H9 (cell line): ENCODE results near the gene BRD1. TPM values are rescaled to one million over a fixed set of nuclear protein-coding genes. Genes with fewer than 3 reads are reported as not detected.

Experiments used
- DNase-seq: peaks from one replicate; pipeline ENCODE4 v3.0.0-alpha.2; 2017
- H2AFZ ChIP-seq: one replicate; pipeline ENCODE4 v1.6.1; 2013; ENCODE audit warnings: mild to moderate bottlenecking, low read length, control low read depth, moderate library complexity
- H2AK5ac ChIP-seq: 2 replicates; pipeline ENCODE4 v1.6.1; 2013; ENCODE audit warnings: low read length, control low read depth, mixed read lengths; ENCODE audit not compliant: insufficient read length
- H2BK120ac ChIP-seq: one replicate; pipeline ENCODE4 v1.6.1; 2013; ENCODE audit warnings: low read depth, mild to moderate bottlenecking, low read length, control low read depth, inconsistent platforms; ENCODE audit not compliant: poor library complexity, severe bottlenecking
- H2BK12ac ChIP-seq: 2 replicates; pipeline ENCODE4 v1.6.1; 2013; ENCODE audit warnings: low read length, control low read depth, mixed read lengths, low read depth; ENCODE audit not compliant: insufficient read length
- H2BK15ac ChIP-seq: 2 replicates; pipeline ENCODE4 v1.6.1; 2013; ENCODE audit warnings: low read depth, low read length, control low read depth
- H2BK20ac ChIP-seq: one replicate; pipeline ENCODE4 v1.6.1; 2013; ENCODE audit warnings: low read depth, mild to moderate bottlenecking, low read length, control low read depth, inconsistent platforms; ENCODE audit not compliant: poor library complexity, severe bottlenecking
- H2BK5ac ChIP-seq: 2 replicates; pipeline ENCODE4 v1.6.1; 2013; ENCODE audit warnings: low read length, control low read depth, mixed read lengths; ENCODE audit not compliant: insufficient read length
- H3K14ac ChIP-seq: 2 replicates; pipeline ENCODE4 v1.6.1; 2013; ENCODE audit warnings: low read length, control low read depth; ENCODE audit not compliant: insufficient read depth
- H3K18ac ChIP-seq: 2 replicates; pipeline ENCODE4 v1.6.1; 2013; ENCODE audit warnings: low read depth, mild to moderate bottlenecking, mixed read lengths, low read length, control low read depth; ENCODE audit not compliant: insufficient read length
- H3K23ac ChIP-seq: 2 replicates; pipeline ENCODE4 v1.6.1; 2013; ENCODE audit warnings: low read length, control low read depth, mixed read lengths, low read depth; ENCODE audit not compliant: insufficient read length
- H3K23me2 ChIP-seq: 2 replicates; pipeline ENCODE4 v1.6.1; 2013; ENCODE audit warnings: low read depth, mild to moderate bottlenecking, mixed read lengths, low read length, control low read depth; ENCODE audit not compliant: insufficient read length, poor library complexity, severe bottlenecking
- H3K27ac ChIP-seq: 2 replicates; pipeline ENCODE4 v1.5.1; 2013; ENCODE audit warnings: low read length, control low read depth, mixed read lengths, low read depth; ENCODE audit not compliant: insufficient read length
- H3K27me3 ChIP-seq: 2 replicates; pipeline ENCODE4 v1.6.1; 2013; ENCODE audit warnings: low read length, control low read depth, inconsistent platforms; ENCODE audit not compliant: insufficient read depth
- H3K4ac ChIP-seq: 2 replicates; pipeline ENCODE4 v1.6.1; 2013; ENCODE audit warnings: low read depth, mild to moderate bottlenecking, control low read depth, inconsistent platforms, low read length, moderate library complexity
- H3K4me1 ChIP-seq: 2 replicates; pipeline ENCODE4 v1.6.1; 2013; ENCODE audit warnings: low read length, control low read depth, inconsistent platforms; ENCODE audit not compliant: insufficient read depth
- H3K4me2 ChIP-seq: 2 replicates; pipeline ENCODE4 v1.6.1; 2013; ENCODE audit warnings: low read length, control low read depth, mixed read lengths; ENCODE audit not compliant: insufficient read length, insufficient read depth
- H3K56ac ChIP-seq: 2 replicates; pipeline ENCODE4 v1.6.1; 2013; ENCODE audit warnings: low read depth, mild to moderate bottlenecking, mixed read lengths, low read length, control low read depth; ENCODE audit not compliant: insufficient read length
- H3K79me1 ChIP-seq: 2 replicates; pipeline ENCODE4 v1.6.1; 2013; ENCODE audit warnings: low read depth, mild to moderate bottlenecking, moderate library complexity, low read length, control low read depth, inconsistent platforms; ENCODE audit not compliant: insufficient read depth, poor library complexity, severe bottlenecking
- H3K79me2 ChIP-seq: 2 replicates; pipeline ENCODE4 v1.6.1; 2013; ENCODE audit warnings: low read length, control low read depth, inconsistent platforms; ENCODE audit not compliant: insufficient read depth
- H3K9ac ChIP-seq: 2 replicates; pipeline ENCODE4 v1.6.1; 2013; ENCODE audit warnings: low read length, control low read depth, mixed read lengths; ENCODE audit not compliant: insufficient read length; ENCODE audit errors: extremely low read depth
- H3K9me3 ChIP-seq: one replicate; pipeline ENCODE4 v1.6.1; 2013; ENCODE audit warnings: low read depth, low read length, inconsistent platforms; ENCODE audit not compliant: control insufficient read depth
- H3T11ph ChIP-seq: one replicate; pipeline ENCODE4 v1.6.1; 2013; ENCODE audit warnings: mild to moderate bottlenecking, low read length, control low read depth, inconsistent platforms
- H4K20me1 ChIP-seq: one replicate; pipeline ENCODE4 v1.6.1; 2013; ENCODE audit not compliant: control insufficient read depth, insufficient read length, insufficient read depth
- H4K5ac ChIP-seq: 2 replicates; pipeline ENCODE4 v1.6.1; 2013; ENCODE audit warnings: low read depth, mild to moderate bottlenecking, mixed read lengths, low read length, control low read depth; ENCODE audit not compliant: insufficient read length
- H4K8ac ChIP-seq: replicated peaks from 2 replicates; pipeline ENCODE4 v1.6.1; 2013; ENCODE audit warnings: low read length, control low read depth, mixed read lengths, low read depth; ENCODE audit not compliant: insufficient read length
- H4K91ac ChIP-seq: 2 replicates; pipeline ENCODE4 v1.6.1; 2013; ENCODE audit warnings: low read depth, mild to moderate bottlenecking, moderate library complexity, mixed read lengths, low read length, control low read depth; ENCODE audit not compliant: insufficient read length
- H3K27ac Mint-ChIP-seq, 3 experiments: 2 replicates in 2 of 3; 3 replicates in 1 of 3; pipeline ENCODE4 v1.8.0; 2020 to 2021; ENCODE audit warnings: mixed read lengths in 3 of 3, mild to moderate bottlenecking in 1 of 3, moderate library complexity in 1 of 3
- H3K27me3 Mint-ChIP-seq: 2 replicates; pipeline ENCODE4 v1.8.0; 2021; ENCODE audit warnings: low read depth, mild to moderate bottlenecking, moderate library complexity, mixed read lengths
- H3K36me3 Mint-ChIP-seq, 3 experiments: 2 replicates in 2 of 3; 3 replicates in 1 of 3; pipeline ENCODE4 v1.8.0; 2020 to 2021; ENCODE audit warnings: low read depth in 3 of 3, mixed read lengths in 3 of 3; ENCODE audit not compliant: insufficient read depth in 1 of 3
- H3K4me1 Mint-ChIP-seq, 2 experiments: 2 replicates each; pipeline ENCODE4 v1.8.0; 2020; ENCODE audit warnings: mixed read lengths in 2 of 2
- H3K4me3 Mint-ChIP-seq, 2 experiments: 2 replicates in 1 of 2; 3 replicates in 1 of 2; pipeline ENCODE4 v1.8.0; 2020 to 2021; ENCODE audit warnings: mild to moderate bottlenecking in 2 of 2, mixed read lengths in 2 of 2, moderate library complexity in 1 of 2
- H3K9me3 Mint-ChIP-seq, 2 experiments: 2 replicates in 1 of 2; 3 replicates in 1 of 2; pipeline ENCODE4 v1.8.0; 2020; ENCODE audit warnings: mild to moderate bottlenecking in 2 of 2, mixed read lengths in 2 of 2, moderate library complexity in 1 of 2
- CTCF ChIP-seq: fragments of 200-600 bp; sonication (generic); conservative IDR thresholded peaks from 3 replicates; pipeline ENCODE4 v1.8.0; 2021; ENCODE audit warnings: antibody characterized with exemption, mild to moderate bottlenecking
- WGBS: extraction: QIAGEN DNeasy Blood & Tissue Kit; methylation state at CpG from one replicate; pipeline ENCODE4 v1.1.7; 2013; ENCODE audit warnings: missing lambda C conversion rate, low lambda C conversion rate, mixed read lengths; ENCODE audit not compliant: insufficient read length; ENCODE audit errors: extremely low coverage; 5-methylcytosine and 5-hydroxymethylcytosine counted together
- total RNA-seq: library from RNA; stranded (reverse); gene quantifications from 2 replicates; pipeline ENCODE4 v1.2.1, GENCODE V29; 2021

Gene BRD1
- total RNA-seq, 1 experiment from 2014 or later = 51.3 TPM

- Histone ChIP-seq H3K4me1 (peaks cover 2% of the 10 kb centered on the region; the same call in 1 of the 2 replicates), H4K5ac (no peak overlapping the region), H4K91ac (no peak overlapping the region), H3K9ac (no peak overlapping the region), H3K4me2 (no peak overlapping the region), H3K79me1 (no peaks in the 10 kb centered on the region), H2BK20ac (no peak overlapping the region), H3T11ph (no peak overlapping the region), H4K8ac (no peak overlapping the region), H3K27me3 (no peaks in the 10 kb centered on the region), H3K23me2 (no peaks in the 10 kb centered on the region), H2BK15ac (no peak overlapping the region), H3K4ac (no peak overlapping the region), H3K14ac (no peak overlapping the region), H2BK12ac (no peak overlapping the region), H4K20me1 (no peaks in the 10 kb centered on the region), H3K27ac (no peak overlapping the region), H2AFZ (no peak overlapping the region), H3K56ac (no peak overlapping the region), H3K18ac (no peak overlapping the region), H2AK5ac (no peak overlapping the region), H3K79me2 (no peaks in the 10 kb centered on the region), H2BK120ac (no peak overlapping the region), H2BK5ac (no peak overlapping the region), H3K9me3 (peaks cover 9% of the 10 kb centered on the region), H3K23ac (no peak overlapping the region)
- DNase-seq = no peak
- no peak for TF ChIP-seq CTCF
- peaks cover 48 to 51% of the 10 kb centered on the region in 2 experiments for H3K9me3 Mint-ChIP-seq
- WGBS = no CpG with 5 or more reads among the region's 3 CpGs
- H3K36me3 Mint-ChIP-seq = peaks cover 4 to 17% (median 8%) of the 10 kb centered on the region in 3 experiments; a peak in 6 of 7 replicates
- H3K4me1 Mint-ChIP-seq = peaks cover 7 to 15% of the 10 kb centered on the region in 2 experiments
- H3K27me3 Mint-ChIP-seq = peaks cover 17% of the 10 kb centered on the region
- H3K27ac Mint-ChIP-seq = no peak overlapping the region
- H3K4me3 Mint-ChIP-seq = no peak overlapping the region; a peak in 1 of 5 replicates
These were observed 80.5 kb downstream of the BRD1 start for GRCh38 chr22:49747130-49747529.
